ENCODE data around the gene RAB3A. TPM values are rescaled to one million over a fixed set of nuclear protein-coding genes. Genes with fewer than 3 reads are reported as not detected.
"Not testable (repeated sequence)": the region's sequence is repeated elsewhere in the genome, so short reads cannot be mapped to it uniquely, and the experiment has no call there.

RAB3A gene
- total and polyA plus RNA-seq, 9 of the 15 experiments (the other 6 are each of a cell fraction or from before 2014, with no cell fraction given), result 0.17 to 5.1 (median 0.90) TPM; not detected in 1

- BruUV-seq (replicated peaks); H3K4me2 ChIP-seq (ENCODE audit: insufficient read depth, low read length); DNase-seq (ENCODE audit: extremely low read depth in 1 of 4, low spot score in 3 of 4); POLR2A ChIA-PET; ATAC-seq; H3K9me3 ChIP-seq (replicated peaks; ENCODE audit: control insufficient read depth, insufficient read depth, low read depth, low read length); H3K36me3 ChIP-seq (ENCODE audit: control insufficient read depth, insufficient read depth, low read length); H2AFZ ChIP-seq (ENCODE audit: low read depth, low read length); H3K4me3 ChIP-seq; FAIRE-seq; H3K9me1 ChIP-seq (ENCODE audit: control insufficient read depth, insufficient read depth, low read length); H3K79me2 ChIP-seq (ENCODE audit: control insufficient read depth, insufficient read depth, low read length); H3K27ac ChIP-seq (ENCODE audit: extremely low read depth, low read depth, low read length); H3K27me3 ChIP-seq (ENCODE audit: control insufficient read depth in 2 of 2, insufficient read depth in 2 of 2, low read length in 2 of 2); H4K20me1 ChIP-seq (replicated peaks; ENCODE audit: control insufficient read depth, insufficient read depth, low read length); H3K9ac ChIP-seq (ENCODE audit: insufficient read depth in 1 of 2, low read depth in 2 of 2, low read length in 2 of 2): not testable (repeated sequence)
- peaks cover 9 to 30% of the 10 kb centered on the region in 2 experiments; a peak in 4 of 5 replicates for H3K4me1 ChIP-seq (replicated peaks in 1 of 2; ENCODE audit: control insufficient read depth in 2 of 2, insufficient read depth in 2 of 2, low read length in 2 of 2)
- intact Hi-C loops (cut with micrococcal nuclease) (loop anchor here (5.0 kb wide), 1 partner anchor 117 kb away; no protein-coding TSS in a partner anchor), in situ Hi-C loops (cut with MboI) (loop anchor here (5.0 kb wide), 2 partner anchors 42 to 192 kb away; no protein-coding TSS in a partner anchor)
- TF ChIP-seq ZNF121 (CRISPR knock-in tag; conservative IDR thresholded peaks at IDR 0.05) (peak; percentile 95), KDM1A (IDR thresholded peaks at IDR 0.05) (peak in 1 of 2 experiments; percentile 9; a peak in 1 of 4 replicates)
- 41% methylated on average over 4 of the region's 5 CpGs for WGBS (ENCODE audit: insufficient coverage, low coverage, missing lambda C conversion rate)
- CTCF ChIA-PET (ENCODE audit: low intra/inter-chr PET ratio), result interaction anchor here (0.6 to 3.8 kb wide), 2 partner anchors 9 to 41 kb away, joined by 3 to 55 read pairs; no protein-coding TSS in a partner anchor
Observed at GRCh38 chr19:18209912-18210311, 6.1 kb upstream of the RAB3A start.

DNA sequence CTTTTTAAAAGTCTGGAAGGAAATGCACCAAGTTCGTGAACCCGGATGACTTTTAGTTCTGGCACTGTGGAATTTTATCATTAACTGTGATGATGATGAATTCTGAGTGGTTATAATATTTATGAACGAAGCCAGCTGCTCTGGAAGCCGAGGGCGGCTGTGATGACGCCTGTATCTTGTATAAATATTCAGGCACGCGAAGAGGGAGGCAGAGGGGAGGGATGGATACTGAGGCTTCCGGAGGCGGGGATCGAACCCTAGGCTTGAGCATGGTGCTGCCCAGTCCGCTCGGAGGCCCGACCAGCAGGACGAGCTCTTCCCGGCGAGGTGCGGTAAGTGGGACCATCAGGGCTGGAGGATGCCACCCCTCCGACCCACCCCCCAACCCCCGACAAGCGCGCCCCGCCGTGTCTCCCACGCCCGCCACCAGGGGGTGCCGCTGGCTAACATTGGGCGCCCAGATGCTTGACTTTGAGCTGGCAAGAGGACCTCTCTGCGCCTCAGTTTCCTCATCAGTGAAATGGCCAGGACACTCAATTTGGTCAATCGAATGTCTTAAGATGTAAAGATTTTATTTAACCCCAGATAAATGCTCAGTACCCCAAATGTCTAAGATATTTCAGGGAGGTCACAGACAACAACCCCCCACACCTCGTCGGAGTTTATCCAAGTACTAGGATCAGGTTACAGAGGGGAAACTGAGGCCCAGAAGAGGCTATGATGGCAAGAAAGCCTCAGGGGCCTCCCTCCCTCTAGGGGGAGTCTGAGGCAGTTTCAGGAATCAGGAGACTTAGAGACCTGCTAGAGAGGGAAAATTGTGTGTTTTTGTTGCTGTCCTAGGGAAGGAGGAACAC lies 4.5 kb upstream of the RAB3A start:
- H3K4me2 ChIP-seq (ENCODE audit: insufficient read depth, low read length), result peak overlapping the region; percentile 25
- peak overlapping the region in 1 of 2 experiments; percentile 75; a peak in 1 of 4 replicates for H3K9ac ChIP-seq (ENCODE audit: insufficient read depth in 1 of 2, low read depth in 2 of 2, low read length in 2 of 2)
- H3K27ac ChIP-seq (ENCODE audit: extremely low read depth, low read depth, low read length), result no peak overlapping the region
- DNase-seq (ENCODE audit: extremely low read depth in 1 of 4, low spot score in 3 of 4) (peak; percentile 67 to 74 (median 72)), FAIRE-seq (peak; percentile 81), ATAC-seq (no peak)
- H3K9me3 ChIP-seq (replicated peaks; ENCODE audit: control insufficient read depth, insufficient read depth, low read depth, low read length), result no peaks in the 10 kb centered on the region
- 15% methylated on average over 24 of the region's 32 CpGs for WGBS (ENCODE audit: insufficient coverage, low coverage, missing lambda C conversion rate)
- peaks cover 11% of the 10 kb centered on the region for H3K79me2 ChIP-seq (ENCODE audit: control insufficient read depth, insufficient read depth, low read length)
- in situ Hi-C loops (cut with MboI), result loop anchor here (5.0 kb wide), 1 partner anchor 44 kb away; no protein-coding TSS in a partner anchor
- H3K27me3 ChIP-seq (ENCODE audit: control insufficient read depth in 2 of 2, insufficient read depth in 2 of 2, low read length in 2 of 2), result no peaks in the 10 kb centered on the region; a peak in 1 of 5 replicates
- ChIA-PET CTCF (ENCODE audit: low intra/inter-chr PET ratio) (interaction anchor here (1.0 to 3.8 kb wide), 4 partner anchors 43 to 210 kb away, joined by 3 to 55 read pairs (median 6); partner anchors contain the start of gene SSBP4), POLR2A (interaction anchor here (0.5 to 1.1 kb wide), 5 partner anchors 16 to 177 kb away, joined by 3 to 4 read pairs (median 3); partner anchors contain the start of gene GDF15)
- no peaks in the 10 kb centered on the region for H3K36me3 ChIP-seq (ENCODE audit: control insufficient read depth, insufficient read depth, low read length)
- intact Hi-C loops (cut with micrococcal nuclease), result loop anchor here (1.0 to 5.0 kb wide), 2 partner anchors 43 to 119 kb away; no protein-coding TSS in a partner anchor
- H2AFZ ChIP-seq (ENCODE audit: low read depth, low read length), result peak overlapping the region; percentile 56
- H3K4me1 ChIP-seq (replicated peaks in 1 of 2; ENCODE audit: control insufficient read depth in 2 of 2, insufficient read depth in 2 of 2, low read length in 2 of 2), result peaks cover 10 to 37% of the 10 kb centered on the region in 2 experiments; a peak in 4 of 5 replicates
- H3K9me1 ChIP-seq (ENCODE audit: control insufficient read depth, insufficient read depth, low read length), result no peaks in the 10 kb centered on the region
- H3K4me3 ChIP-seq, result no peak overlapping the region
- H4K20me1 ChIP-seq (replicated peaks; ENCODE audit: control insufficient read depth, insufficient read depth, low read length), result no peaks in the 10 kb centered on the region; the same call in 1 of the 2 replicates
- no TSS peak for BruUV-seq (replicated peaks)
- no peak for TF ChIP-seq PHF8 (IDR thresholded peaks at IDR 0.05; ENCODE audit: borderline replicate concordance, low read length)
- TF ChIP-seq ZBTB8A (IDR thresholded peaks at IDR 0.05; ENCODE audit: partially characterized antibody), result no peak
- no peak for TF ChIP-seq CEBPB (tag; IDR thresholded peaks at IDR 0.05)
- no peak for TF ChIP-seq BRF1 (IDR thresholded peaks at IDR 0.05; ENCODE audit: borderline replicate concordance, extremely low read depth, insufficient read length)
- no peak for TF ChIP-seq GTF2E2 (tag; IDR thresholded peaks at IDR 0.05)
- TF ChIP-seq POLR2AphosphoS2 (IDR thresholded peaks at IDR 0.05; ENCODE audit: low read length), result no peak
- TF ChIP-seq ARID2 (IDR thresholded peaks at IDR 0.05), result peak; percentile 68
- TF ChIP-seq CAMTA2 (CRISPR knock-in tag; conservative IDR thresholded peaks at IDR 0.05), result no peak
- TF ChIP-seq MCM2 (IDR thresholded peaks at IDR 0.05; ENCODE audit: low read depth), result no peak
- no peak for TF ChIP-seq ZNF584 (CRISPR knock-in tag; IDR thresholded peaks at IDR 0.05; ENCODE audit: low read depth)
- TF ChIP-seq NFE2 (IDR thresholded peaks at IDR 0.05; ENCODE audit: low read depth), result no peak
- TF ChIP-seq ZNF431 (CRISPR knock-in tag; IDR thresholded peaks at IDR 0.05), result no peak
- no peak for TF ChIP-seq PURB (CRISPR knock-in tag; IDR thresholded peaks at IDR 0.05; ENCODE audit: low read depth)
- peak; percentile 84; the same call in 1 of the 2 replicates for TF ChIP-seq ZBTB7A (IDR thresholded peaks at IDR 0.05; ENCODE audit: borderline replicate concordance, control insufficient read depth, low read depth, low read length)
